HG02970 (cell line): ENCODE results near the gene SLC9A9.

Experiments used
- ATAC-seq: cut with Tn5 transposase; IDR thresholded peaks from one replicate; pipeline ENCODE4 v1.9.1; 2021; ENCODE audit warnings: mild to moderate bottlenecking, moderate library complexity, moderate number of reproducible peaks; ENCODE audit not compliant: unreplicated experiment, low FRiP score

Gene SLC9A9

DNA sequence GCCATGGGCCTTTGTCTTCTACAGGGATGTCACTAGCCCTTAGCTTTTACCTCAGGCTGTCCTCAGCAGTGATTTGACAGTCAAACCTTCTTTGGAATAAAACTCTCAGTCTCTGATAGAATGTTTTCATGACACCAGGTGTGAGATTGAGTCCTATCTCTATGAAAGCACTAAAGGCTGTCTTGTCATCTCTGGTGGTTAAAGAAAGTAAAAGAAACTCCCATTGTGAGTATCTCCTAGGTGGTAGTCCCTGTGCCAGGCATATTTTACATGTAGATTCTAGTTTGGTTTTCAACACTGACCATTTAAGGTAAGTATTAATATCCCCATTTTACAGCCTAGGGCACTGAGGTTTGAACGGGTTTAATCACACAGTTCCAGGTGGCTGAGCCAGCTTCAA lies 368.5 kb downstream of the SLC9A9 start:
- no peak for ATAC-seq

DNA sequence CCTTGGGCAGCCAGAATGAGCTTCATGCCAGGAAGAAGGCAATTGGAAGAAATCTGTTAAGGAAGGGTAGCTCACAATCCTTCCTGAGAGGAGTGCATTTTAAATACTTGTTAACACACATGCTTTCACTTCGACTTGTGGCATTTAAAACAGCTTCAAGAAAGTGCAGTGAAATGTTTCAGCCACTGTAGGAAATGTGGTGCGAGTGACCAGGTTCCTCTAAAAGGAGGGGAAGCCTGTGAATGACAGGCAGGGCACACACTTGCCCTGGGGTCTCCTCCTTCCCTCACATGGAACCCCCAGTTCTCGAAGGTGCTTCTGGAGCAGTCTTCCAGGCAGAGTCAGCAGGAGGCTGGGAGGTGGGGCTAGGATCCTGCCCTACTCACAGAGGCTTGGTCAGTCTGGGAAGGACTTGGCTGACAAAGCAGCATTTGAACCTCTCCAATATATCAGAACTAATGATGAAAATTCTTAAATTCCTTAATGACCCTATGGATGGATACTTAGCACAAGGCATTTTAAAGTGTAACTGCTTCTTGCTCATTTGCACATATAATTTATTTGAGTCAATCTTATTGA lies 370.1 kb downstream of the SLC9A9 start:
- ATAC-seq: no peak

DNA sequence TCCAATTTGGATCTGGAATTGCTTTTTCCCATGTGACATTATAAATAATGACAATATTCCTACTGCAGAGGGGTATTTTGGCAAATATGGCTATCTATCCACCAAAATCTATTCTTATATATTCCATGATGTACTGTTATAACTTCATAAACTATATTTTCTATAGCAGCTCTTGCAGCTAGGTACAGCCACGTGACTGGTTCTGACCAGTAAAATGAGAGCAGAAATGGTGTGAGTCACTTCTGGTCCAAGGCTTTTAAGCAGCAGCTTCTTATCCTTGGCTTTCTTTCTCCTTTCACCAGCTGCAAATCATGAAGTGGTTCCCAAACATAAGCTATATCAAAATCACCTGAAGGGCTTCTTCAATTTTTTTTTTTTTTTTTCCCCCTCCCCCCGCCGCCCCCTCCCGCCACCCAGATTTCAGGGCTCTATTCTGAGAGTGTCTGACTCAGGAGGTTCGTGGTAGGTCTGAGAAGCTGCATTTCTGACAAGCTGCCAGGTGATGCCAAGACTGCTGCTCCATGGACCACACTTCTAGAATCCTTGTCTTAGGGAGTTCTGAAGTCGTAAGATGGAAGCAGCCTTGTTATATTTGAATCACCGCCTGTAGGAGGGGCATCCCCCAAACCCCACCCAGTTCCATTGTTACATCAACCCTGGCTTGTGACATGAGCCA lies 371.2 kb downstream of the SLC9A9 start:
- no peak for ATAC-seq

DNA sequence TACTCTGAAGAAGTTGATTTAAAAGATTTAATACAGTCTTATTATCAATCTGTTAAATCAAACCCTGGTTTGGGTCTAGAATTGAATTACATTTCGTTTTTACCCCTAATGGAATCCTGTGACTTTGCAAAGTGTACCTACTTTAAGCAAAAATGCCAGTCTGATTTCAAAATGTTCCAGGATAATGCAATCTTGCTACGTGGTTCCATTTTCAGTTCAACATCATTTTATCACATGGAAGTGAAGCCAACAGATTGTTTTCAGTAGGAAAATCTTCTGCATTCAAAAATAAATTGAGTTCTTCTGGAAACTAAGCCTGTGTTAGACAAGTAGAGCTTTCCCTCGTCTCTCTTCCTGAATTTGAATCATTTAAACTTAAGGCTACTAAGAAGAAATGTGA lies 372.3 kb downstream of the SLC9A9 start:
- no peak for ATAC-seq

DNA sequence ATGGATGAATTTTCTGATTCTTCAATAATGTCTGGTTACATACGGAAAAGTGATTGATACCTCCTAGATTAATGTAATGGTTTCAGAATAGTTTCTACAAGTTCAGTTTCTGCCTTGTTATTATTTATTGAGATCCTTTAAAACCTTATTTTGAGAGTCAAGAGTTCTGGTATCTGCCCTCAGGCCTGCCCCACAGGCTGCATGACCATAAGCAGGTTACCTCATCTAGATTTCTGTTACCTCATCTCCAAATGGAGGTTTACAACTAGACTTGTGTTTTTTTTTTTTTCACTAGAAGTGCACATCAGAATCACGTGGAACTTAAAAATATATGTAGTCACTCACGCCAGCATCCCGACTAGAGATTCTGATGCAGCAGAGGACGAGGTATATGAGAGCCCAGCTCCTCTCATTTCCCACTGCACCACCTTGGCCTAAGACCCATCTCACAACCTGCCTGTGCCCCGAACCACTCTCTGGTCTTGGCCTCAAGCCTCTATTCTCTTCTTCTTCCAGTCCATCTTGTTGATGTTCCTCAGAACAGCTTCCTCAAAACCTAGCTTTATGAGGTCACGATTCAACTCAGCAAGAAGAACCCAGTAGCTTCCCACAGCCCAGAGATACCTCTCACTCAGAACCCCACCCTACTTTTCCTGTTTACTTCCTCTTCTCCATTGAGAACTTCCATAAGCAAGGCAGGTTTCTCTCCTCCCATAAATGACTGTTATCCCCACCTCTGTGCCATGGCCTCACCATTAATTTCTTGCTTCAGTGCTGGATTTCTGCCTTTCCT lies 375.3 kb downstream of the SLC9A9 start:
- ATAC-seq: no peak

DNA sequence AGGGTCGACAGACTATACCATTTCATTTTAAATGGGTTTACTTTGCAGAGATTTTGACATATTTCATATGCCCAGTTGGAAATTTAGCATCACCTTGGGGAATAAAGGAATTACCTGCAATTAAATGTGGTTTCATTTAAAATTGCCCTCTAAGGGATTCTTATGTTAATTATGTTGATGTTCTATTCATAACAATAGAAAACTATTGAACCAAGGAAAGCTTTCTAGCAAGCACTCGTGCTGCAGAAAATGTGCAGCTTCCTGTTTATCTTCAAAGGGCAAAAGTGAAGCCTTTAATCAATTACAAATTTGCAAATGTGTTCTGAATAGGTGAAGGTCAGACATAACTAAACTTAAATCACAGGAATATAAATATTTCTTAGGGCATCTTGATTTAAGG lies 376.6 kb downstream of the SLC9A9 start:
- no peak for ATAC-seq

DNA sequence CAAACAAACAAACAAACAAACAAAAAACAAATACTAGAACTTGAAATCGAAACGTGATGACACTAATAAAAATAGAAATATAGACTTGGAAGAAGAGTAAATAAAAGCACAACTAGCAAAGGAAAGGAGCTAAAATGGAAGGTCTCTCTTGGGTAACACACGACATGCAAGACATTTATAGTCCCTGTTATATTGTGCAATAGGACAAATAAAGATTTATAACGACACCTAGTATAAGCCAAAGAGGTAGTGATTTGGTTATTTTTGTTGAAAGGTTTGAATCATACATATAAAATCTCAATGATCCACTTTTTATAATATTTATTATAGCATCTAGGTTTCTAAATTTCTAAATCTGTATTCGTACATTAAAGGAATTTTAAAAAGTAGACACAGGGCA lies 379.1 kb downstream of the SLC9A9 start:
- ATAC-seq: no peak

DNA sequence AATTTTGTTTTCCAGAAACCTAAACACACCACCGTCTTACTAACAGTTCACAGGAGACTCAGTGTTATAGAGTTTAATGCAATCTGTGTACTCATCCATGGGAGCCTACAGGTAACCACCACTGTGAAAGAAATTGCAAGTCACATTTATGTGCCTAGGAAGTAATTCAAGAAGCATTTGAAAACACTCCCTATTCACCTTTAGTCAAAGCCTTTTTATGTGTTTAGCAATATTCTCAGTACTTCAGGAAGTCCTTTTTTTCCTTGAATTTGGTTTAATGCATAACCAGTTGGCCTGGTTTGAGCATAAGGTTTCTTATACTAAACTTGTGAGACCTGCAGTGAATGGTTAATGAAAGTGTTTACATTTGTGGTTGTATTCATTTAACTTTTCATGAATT lies 382.6 kb downstream of the SLC9A9 start:
- no peak for ATAC-seq

DNA sequence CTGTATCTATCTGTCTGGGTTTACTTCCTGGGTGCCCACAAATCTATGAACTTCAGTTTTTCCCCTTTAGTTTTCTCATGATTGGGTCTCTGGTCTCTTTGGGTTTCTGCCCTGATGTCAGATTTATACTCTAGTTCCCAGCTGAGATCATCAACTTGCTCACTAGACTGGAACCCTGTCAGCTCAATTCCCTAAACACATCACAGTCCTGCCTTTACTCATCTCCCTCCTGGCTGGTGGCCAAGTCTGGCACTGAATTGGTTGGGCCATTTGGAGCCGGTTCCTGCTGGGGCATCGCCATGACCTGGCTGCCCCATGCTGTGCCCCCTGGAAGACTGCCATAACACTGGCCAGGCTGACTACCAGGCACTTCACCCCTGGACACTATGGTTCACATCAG lies 383.4 kb downstream of the SLC9A9 start:
- ATAC-seq: no peak

DNA sequence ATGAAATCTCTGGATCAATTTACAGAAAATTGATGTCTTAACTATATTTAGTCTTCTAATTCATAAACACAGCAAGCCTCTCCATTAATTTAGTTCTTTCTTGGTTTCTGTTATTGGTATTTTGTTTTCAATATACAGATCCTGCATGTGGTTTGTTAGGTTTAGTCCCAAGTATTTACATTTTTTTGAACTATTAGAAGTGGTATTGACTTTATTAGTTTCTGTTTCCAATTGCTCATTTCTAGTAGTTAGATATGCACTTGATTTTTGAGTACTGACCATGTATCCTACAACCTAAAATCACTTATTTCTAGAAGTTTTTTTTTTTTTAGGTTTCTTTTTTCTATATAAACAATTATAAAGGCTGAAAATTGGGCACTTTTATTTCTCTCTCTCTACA lies 392.8 kb downstream of the SLC9A9 start:
- no peak for ATAC-seq

DNA sequence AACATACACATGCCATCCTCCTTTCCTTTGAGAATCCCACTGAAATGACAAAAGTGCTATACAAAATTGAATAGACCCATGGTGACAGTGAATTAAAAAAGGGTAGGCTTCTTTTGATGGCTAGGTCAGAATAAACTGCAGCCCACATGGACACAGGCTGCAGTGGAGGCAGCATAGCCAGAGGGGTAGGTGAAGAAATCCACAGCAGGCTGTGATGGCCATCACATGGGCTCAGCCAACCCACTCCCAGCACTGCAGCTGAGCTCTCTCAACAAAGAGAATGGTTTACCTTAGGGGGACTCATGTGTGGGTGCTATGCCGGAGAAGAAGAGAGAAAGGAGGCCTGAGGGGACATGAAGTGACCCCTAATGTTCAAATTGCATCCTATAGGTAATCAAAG lies 397.6 kb downstream of the SLC9A9 start:
- ATAC-seq: no peak

DNA sequence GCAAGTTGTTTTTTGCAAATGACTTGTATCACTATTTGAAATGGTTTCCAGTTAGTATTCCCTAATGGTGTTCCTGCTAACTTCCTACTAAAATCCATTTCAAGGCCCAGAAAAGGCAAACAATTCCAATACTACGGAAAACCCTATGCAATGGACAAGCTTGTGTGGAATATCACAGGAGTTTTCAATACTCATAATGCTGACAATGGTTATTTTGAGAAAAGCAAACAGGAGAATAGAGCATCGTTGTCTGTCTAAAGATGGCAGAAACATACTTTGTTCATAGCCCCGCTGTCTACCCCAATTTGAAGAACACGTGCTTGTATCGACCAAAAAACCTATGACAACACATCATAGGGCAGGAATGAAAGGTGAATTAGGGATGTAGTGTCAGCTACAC lies 400.8 kb downstream of the SLC9A9 start:
- no peak for ATAC-seq

DNA sequence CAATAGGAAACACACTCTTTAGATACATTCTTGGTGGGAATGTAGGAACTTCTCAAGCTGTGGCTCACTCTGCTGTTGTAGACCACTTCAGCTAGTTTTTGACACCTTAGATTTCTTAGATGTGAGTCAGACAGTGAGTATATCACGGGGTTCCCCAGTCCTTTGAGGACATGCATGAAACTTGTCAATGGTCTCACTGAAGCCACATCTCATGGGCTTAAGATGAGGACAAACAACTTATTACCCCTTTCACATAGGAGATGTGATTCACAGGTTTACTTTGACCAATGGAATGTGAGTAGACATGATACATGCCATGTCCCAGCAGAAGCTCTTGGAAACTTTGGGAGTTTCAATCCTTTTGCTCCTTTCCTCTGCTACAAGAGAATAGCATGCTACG lies 403.1 kb downstream of the SLC9A9 start:
- no peak for ATAC-seq

DNA sequence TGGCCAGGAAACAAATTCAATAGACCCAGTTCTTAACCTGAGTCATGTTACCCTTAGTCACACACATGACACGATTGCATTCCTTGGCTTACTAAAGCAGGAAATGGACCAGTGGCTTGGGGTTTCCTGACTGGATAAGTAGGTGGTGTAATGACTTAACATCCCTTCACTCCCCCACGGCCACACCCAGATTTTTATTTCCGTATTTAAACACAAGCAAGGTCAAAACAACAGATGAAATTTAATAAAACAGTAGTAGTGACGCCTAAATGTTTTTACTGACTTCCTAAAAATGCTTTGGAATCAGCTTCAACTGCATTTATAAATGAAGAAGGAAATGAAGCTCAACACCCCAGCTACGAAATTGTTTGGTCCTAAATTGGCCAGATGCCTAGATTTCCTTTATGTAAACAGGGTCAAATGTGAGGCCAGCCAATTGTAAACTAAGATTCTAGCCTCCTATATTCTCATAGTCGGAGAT lies 404.4 kb downstream of the SLC9A9 start:
- ATAC-seq: no peak

DNA sequence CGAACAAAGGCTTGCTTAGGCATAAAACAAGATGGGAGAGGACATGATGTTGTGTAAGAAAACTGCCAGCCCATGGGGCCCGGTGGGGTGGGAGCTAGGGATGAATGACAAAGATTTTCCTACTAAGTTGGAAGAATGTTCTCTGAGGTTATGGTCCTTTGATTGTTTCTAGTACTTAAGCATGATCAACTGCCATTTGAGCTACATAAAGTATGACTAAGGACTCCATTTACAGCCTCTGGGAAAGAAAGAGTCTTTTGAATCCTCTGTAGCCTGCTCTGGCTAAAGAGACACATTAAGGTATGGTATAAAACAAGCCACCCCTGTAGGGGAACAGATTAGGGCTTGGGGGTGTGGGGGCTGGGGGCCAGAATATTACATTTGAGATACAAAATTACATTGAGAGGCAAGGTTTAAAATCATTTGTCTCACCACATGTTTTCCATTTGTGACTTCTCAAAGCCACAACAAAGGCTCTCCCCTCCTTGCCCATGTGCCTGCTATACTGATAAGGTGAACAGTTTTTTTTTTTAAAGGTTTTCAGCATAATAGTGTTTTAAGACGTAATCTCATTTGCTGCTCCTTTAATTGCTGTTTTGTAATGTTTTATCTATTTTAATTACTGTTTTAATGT lies 405.3 kb downstream of the SLC9A9 start:
- no peak for ATAC-seq

DNA sequence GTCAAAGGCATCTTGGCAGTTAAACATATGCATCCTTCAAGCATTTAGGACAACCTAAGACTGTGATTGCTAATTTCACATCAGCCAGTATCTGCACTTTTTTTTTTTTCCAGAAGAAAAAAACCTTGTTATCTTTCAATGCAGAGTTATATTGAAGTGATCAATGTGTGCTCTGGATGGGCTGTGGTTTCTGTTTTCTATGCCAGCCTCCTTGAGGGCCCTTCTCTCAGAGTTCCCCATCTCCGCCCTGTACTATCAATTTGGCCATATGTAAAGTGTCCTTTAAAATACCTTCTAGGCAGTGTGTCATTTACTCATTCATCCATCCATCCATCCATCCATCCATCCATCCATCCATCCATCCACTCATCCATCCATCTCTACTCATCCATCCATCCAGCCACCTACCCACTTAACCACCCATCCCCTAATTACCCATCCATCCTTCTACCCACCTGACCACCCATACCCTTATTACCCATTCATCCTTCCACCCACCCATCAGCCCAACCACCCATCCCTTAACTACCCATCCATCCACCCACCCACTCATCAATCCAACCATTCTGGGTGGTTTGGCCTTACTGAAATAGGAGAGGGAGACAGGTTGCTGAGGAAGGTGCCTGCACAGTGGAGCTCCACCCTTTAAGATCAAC lies 406.6 kb downstream of the SLC9A9 start:
- no peak for ATAC-seq

DNA sequence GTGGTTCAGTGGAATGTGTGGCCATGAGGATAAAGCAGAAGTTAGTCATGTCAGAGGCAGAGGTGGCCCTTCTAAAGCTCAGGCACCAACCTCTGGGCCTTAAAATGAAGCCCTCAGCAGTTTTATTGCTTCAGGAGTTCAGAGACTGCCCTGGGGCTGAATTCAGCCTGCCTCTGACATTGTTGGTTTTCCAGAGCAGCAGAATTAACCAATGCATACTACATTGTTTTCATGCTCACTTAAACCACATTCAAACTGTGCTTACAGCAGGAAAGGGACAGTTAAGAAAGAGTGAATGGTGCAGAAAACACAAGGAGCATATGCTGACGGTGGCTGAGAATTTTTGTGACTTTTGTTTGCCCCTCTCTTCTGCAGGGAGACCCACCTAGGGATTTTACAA lies 408.5 kb downstream of the SLC9A9 start:
- no peak for ATAC-seq

DNA sequence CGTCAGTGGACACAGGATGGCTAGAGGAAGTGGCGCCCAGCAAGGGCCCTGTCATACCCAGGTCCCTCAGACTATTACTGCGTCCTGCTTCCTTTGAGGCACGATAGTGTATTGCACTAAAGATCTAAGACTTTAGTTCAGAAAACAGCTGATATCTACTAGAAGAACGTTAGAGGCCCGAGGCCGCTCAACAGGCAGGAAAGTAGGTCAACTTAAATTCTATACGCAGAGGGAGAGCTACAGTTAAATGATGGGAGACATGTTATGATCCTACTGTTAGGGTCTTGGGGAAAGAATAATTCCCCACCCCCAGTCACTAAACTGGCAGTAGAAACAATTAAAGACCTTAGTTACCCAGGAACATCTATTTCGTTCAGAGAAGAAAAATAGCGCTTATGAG lies 410.9 kb downstream of the SLC9A9 start:
- ATAC-seq: no peak

DNA sequence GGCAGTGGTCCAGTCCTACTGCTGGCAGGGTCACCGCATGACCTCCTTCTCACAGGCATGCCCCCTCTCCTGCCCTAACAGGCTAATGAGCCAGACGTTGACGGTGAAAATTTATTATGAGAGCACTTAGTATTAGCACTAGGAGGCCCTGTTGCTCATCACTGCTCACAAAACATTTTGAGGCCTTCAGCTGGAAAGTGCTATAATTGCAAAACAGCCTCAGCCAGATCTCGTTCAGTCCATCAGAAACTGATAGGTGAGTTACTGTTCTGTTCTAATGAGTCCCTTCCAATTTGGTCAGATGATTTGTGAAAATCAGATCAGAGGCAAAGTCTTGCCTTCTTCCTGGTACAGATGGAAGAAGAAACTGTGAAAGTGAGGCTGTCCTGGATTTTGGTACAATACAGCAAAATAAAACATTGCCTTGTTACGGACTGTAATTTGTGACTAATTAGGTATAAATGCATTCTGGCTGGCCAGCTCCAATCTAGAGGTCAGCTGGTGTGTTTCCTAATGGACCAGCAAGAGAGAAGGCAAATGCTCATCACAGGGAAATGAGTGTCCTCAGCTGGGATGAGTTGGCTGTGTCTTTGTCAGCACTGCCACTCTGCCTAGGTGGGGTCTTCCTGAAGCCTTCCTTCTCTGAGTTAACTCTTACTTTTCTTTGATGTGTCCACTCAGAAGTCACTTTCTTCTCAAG lies 411.9 kb downstream of the SLC9A9 start:
- ATAC-seq: no peak

DNA sequence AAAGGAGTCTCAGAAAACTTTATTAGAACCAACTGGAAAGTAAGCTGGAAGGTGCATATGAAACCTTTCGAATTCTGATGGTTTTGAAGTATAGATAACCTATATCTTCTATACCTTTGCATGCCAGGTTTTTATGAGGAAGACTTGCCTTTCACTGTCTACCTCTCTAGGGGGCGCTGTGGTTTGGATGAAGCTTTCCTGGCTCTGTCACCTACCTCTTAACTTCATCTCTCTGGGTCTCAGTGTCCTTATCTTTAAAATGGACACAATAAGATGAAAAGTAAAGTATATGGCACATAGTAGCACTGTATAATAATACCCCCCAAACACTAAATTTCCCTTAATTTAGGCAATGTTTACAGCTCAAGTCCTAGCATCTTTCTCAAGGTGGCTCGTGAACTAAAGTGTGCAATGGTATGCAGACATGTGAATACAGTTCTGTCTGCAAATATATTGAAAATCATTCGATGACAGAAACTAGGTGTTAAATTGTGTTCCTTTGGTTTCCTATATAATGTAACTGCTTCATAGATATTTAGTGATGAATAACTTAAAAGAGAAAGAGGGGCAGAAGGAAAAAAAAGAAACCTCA lies 414.4 kb downstream of the SLC9A9 start:
- no peak for ATAC-seq
